ENCODE data around the gene LENG8.

DNA sequence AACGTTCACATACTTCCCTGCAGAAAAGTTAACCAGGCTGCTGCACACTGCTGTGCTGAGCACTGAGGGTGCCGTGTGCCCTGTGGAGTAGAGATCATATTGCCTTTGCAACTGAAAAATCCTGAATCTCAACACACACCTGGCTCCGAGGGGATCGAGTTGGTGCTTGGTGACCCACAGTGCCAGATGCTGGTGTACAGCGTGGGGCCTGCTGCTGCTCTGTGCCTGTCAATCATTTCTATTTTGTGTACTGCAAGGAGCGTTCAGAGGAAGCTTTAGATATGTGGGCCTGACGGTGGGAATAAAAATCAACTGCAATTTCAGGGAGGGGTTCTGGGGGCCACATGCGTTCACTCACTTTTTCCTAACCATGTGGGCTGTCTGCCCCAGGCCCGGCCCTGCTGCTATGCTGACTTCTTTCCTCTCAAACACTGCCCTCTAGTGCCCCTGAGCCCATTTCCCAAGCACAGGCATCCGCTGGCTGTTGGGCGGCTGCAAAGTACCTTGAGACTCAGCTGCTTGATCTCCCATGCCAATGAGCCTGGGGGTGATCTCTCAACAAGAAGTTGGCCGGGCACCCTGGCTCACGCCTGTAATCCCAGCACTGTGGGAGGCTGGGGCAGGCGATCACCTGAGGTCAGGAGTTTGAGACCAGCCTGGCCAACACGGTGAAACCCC, 9.7 kb upstream of the LENG8 start:
- TF ChIP-seq, protein P1, sequence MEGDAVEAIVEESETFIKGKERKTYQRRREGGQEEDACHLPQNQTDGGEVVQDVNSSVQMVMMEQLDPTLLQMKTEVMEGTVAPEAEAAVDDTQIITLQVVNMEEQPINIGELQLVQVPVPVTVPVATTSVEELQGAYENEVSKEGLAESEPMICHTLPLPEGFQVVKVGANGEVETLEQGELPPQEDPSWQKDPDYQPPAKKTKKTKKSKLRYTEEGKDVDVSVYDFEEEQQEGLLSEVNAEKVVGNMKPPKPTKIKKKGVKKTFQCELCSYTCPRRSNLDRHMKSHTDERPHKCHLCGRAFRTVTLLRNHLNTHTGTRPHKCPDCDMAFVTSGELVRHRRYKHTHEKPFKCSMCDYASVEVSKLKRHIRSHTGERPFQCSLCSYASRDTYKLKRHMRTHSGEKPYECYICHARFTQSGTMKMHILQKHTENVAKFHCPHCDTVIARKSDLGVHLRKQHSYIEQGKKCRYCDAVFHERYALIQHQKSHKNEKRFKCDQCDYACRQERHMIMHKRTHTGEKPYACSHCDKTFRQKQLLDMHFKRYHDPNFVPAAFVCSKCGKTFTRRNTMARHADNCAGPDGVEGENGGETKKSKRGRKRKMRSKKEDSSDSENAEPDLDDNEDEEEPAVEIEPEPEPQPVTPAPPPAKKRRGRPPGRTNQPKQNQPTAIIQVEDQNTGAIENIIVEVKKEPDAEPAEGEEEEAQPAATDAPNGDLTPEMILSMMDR (IDR thresholded peaks at IDR 0.05; ENCODE audit: insufficient read depth, low read length, poor library complexity, severe bottlenecking): no peak
- no peak for TF ChIP-seq EZH2phosphoT487 (conservative IDR thresholded peaks at IDR 0.05; ENCODE audit: low read length)

Data from SU-DHL-6 (cell line).